ENCODE data around the gene NR6A1. TPM values are rescaled to one million over a fixed set of nuclear protein-coding genes. Genes with fewer than 3 reads are reported as not detected.

Gene NR6A1
- total and polyA plus RNA-seq, 2 experiments from 2014 or later: 0.16 TPM; not detected in 1

DNA sequence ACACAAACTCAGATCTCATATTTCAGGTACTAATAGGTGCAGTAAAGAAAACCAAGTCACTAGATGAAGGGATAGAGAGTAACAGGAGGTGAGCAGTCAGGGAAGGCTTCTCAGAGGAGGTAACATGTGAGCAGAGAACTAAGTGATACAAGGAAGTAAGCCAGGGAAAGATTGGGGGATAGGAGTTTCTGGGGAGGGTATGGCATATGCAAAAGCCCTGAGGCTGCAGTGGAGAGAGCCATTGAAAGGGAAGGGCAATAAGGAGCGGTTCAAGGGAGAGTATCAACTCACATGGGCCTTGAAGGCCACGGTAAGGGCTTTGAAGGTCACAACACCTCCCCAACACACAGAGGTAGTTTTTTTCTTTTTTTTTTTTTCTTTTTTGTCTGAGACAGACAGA, 12.7 kb upstream of the NR6A1 start:
- Histone ChIP-seq H3K9me2 (ENCODE audit: insufficient read depth) (no peaks in the 10 kb centered on the region), H3K4me3 (no peak overlapping the region), H4K20me1 (ENCODE audit: insufficient read depth) (no peaks in the 10 kb centered on the region), H3K4me2 (ENCODE audit: unreplicated experiment) (no peak overlapping the region), H3K79me2 (ENCODE audit: insufficient read depth) (no peaks in the 10 kb centered on the region), H3K4me1 (ENCODE audit: insufficient read depth) (peaks cover 16% of the 10 kb centered on the region), H3F3A (ENCODE audit: insufficient read depth) (peaks cover 5% of the 10 kb centered on the region), H3K27me3 (replicated peaks; ENCODE audit: insufficient read depth) (no peaks in the 10 kb centered on the region), H3K27ac (no peak overlapping the region), H3K36me3 (ENCODE audit: low read depth) (no peaks in the 10 kb centered on the region), H2AFZ (no peak overlapping the region), H3K9me3 (ENCODE audit: low read depth) (no peaks in the 10 kb centered on the region), H3K9ac (no peak overlapping the region)
- in situ Hi-C loops (cut with MboI): no loop called here
- TF ChIP-seq EZH2phosphoT487 (IDR thresholded peaks at IDR 0.05; ENCODE audit: insufficient read depth, low read depth) (no peak), EZH2 (IDR thresholded peaks at IDR 0.05; ENCODE audit: insufficient read depth, poor library complexity, severe bottlenecking) (no peak)
- WGBS, 2 experiments (ENCODE audit: low coverage in 1 of 2, low lambda C conversion rate in 2 of 2, missing lambda C conversion rate in 2 of 2): 95 to 98% methylated on average over 2 of the region's 2 CpGs
- DNase-seq: no peak

DNA sequence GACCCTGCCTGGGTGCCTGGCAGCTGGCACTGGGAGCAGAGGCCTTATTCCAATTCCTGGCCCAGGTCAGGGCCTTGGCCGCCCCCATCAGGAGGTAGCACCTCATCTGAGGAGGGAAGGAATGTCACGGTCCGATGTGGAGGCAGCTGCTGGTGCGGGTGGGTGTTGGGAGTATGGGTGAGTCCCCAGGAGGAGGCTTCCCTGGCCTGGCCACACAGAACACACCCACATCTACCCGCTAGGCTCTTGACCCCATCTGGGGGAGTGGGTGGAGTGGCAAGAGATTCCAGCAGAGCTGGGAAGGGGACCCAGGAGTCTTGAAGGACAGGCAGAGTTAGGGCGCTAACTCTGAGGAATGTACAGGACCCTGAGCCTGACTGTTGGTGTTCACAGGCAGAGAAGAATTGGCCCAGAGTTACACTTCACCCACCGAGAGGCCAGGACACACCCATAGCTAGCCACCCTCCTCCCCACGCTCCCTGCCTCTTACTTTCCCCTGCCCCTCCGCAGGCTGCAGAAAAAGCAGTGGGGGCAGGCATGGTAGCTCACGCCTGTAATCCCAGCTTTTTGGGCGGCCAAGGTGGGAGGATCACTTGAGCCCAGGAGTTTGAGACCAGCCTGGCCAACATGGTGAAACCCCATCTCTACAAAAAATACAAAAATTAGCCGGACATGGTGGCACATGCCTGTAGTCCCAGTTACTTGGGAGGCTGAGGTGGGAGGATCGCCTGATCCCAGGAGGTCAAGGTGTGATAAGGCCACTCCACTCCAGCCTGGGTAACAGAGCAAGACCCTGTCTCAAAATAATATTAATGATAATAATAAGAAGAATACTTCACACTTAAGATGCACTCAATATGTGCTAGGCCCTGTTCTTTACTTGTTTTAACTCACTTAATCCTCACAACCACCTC, 11.8 kb upstream of the NR6A1 start:
- Histone ChIP-seq H3K4me3 (no peak overlapping the region), H3K36me3 (ENCODE audit: low read depth) (no peaks in the 10 kb centered on the region), H3K4me2 (ENCODE audit: unreplicated experiment) (no peak overlapping the region), H3K9me3 (ENCODE audit: low read depth) (no peaks in the 10 kb centered on the region), H3K4me1 (ENCODE audit: insufficient read depth) (peaks cover 21% of the 10 kb centered on the region), H3F3A (ENCODE audit: insufficient read depth) (peaks cover 7% of the 10 kb centered on the region), H3K9me2 (ENCODE audit: insufficient read depth) (no peaks in the 10 kb centered on the region), H4K20me1 (ENCODE audit: insufficient read depth) (no peaks in the 10 kb centered on the region), H3K79me2 (ENCODE audit: insufficient read depth) (no peaks in the 10 kb centered on the region), H3K27ac (no peak overlapping the region), H3K27me3 (replicated peaks; ENCODE audit: insufficient read depth) (no peaks in the 10 kb centered on the region), H3K9ac (no peak overlapping the region), H2AFZ (no peak overlapping the region)
- DNase-seq: no peak
- in situ Hi-C loops (cut with MboI): no loop called here
- 89 to 91% methylated on average over 13 of the region's 13 CpGs for WGBS, 2 experiments (ENCODE audit: low coverage in 1 of 2, low lambda C conversion rate in 2 of 2, missing lambda C conversion rate in 2 of 2)
- TF ChIP-seq EZH2phosphoT487 (IDR thresholded peaks at IDR 0.05; ENCODE audit: insufficient read depth, low read depth) (no peak), EZH2 (IDR thresholded peaks at IDR 0.05; ENCODE audit: insufficient read depth, poor library complexity, severe bottlenecking) (no peak)

DNA sequence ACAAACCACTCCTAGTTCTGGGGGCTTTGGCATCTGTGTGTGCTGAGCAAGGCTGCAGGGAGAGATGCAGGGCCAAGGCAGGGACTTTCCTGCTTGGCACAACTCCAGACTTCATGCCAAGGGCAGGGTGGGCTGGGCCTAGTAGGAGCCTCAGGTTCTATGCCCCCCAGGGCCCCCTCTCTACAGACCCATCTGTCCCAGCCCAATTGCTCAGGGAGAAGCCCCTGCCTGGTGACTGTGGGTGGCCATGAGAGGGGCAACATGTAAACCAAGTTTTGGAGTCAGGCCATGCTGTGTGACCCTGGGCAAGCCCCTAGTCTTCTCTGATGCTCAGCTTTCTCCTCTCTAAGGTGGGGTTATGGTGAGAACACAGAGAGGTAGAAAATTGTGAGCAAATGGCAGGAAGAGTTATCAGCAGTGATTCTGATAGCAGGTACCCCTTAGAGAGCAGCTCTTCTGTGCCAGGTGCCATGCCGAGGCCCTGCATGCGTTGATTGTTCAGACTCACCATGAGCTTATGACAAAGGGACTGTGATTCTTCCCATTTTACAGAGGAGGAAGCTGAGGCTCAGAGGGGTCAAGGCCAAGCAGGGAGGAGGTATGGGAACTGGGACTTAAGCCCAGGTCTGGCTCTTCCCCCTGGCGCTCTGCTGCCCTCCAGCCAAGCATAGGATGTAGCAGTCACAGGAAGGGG, 11.0 kb upstream of the NR6A1 start:
- TF ChIP-seq EZH2 (IDR thresholded peaks at IDR 0.05; ENCODE audit: insufficient read depth, poor library complexity, severe bottlenecking) (no peak), EZH2phosphoT487 (IDR thresholded peaks at IDR 0.05; ENCODE audit: insufficient read depth, low read depth) (no peak)
- Histone ChIP-seq H3K79me2 (ENCODE audit: insufficient read depth) (no peaks in the 10 kb centered on the region), H2AFZ (no peak overlapping the region), H3K9ac (no peak overlapping the region), H3K27ac (no peak overlapping the region), H3F3A (ENCODE audit: insufficient read depth) (peaks cover 7% of the 10 kb centered on the region), H4K20me1 (ENCODE audit: insufficient read depth) (no peaks in the 10 kb centered on the region), H3K36me3 (ENCODE audit: low read depth) (no peaks in the 10 kb centered on the region), H3K9me3 (ENCODE audit: low read depth) (no peaks in the 10 kb centered on the region), H3K9me2 (ENCODE audit: insufficient read depth) (no peaks in the 10 kb centered on the region), H3K4me3 (no peak overlapping the region), H3K4me1 (ENCODE audit: insufficient read depth) (peaks cover 21% of the 10 kb centered on the region), H3K27me3 (replicated peaks; ENCODE audit: insufficient read depth) (no peaks in the 10 kb centered on the region), H3K4me2 (ENCODE audit: unreplicated experiment) (no peak overlapping the region)
- in situ Hi-C loops (cut with MboI): no loop called here
- 87 to 90% methylated on average over 3 of the region's 3 CpGs for WGBS, 2 experiments (ENCODE audit: low coverage in 1 of 2, low lambda C conversion rate in 2 of 2, missing lambda C conversion rate in 2 of 2)
- DNase-seq: no peak

DNA sequence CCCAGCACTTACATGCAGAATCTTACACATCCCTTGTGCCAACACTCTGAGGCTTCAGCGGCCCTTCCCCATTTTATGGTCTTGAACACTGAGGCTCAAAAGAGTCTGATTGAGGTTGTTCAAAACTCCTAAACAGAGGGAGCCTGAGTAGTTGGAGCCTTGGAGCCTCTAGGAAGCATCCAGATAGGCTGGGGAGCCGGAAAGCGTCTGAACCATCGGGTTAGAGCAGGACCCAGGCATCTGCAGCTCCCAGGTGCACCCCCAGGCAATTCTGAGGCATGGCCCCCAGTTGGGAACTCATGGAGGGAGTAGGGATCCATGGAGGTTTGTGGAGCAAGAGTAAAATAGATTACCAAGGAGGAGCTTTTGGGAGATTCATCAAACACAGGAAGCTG, 9.6 kb upstream of the NR6A1 start:
- H3K27me3 ChIP-seq (replicated peaks; ENCODE audit: insufficient read depth): no peaks in the 10 kb centered on the region
- no peak overlapping the region for H2AFZ ChIP-seq
- H4K20me1 ChIP-seq (ENCODE audit: insufficient read depth): no peaks in the 10 kb centered on the region
- H3F3A ChIP-seq (ENCODE audit: insufficient read depth): peaks cover 7% of the 10 kb centered on the region
- no peak overlapping the region for H3K9ac ChIP-seq
- H3K36me3 ChIP-seq (ENCODE audit: low read depth): no peaks in the 10 kb centered on the region
- H3K79me2 ChIP-seq (ENCODE audit: insufficient read depth): no peaks in the 10 kb centered on the region
- in situ Hi-C loops (cut with MboI): no loop called here
- H3K9me3 ChIP-seq (ENCODE audit: low read depth): no peaks in the 10 kb centered on the region
- no peak for TF ChIP-seq EZH2phosphoT487 (IDR thresholded peaks at IDR 0.05; ENCODE audit: insufficient read depth, low read depth)
- TF ChIP-seq EZH2 (IDR thresholded peaks at IDR 0.05; ENCODE audit: insufficient read depth, poor library complexity, severe bottlenecking): no peak
- no peak overlapping the region for H3K4me2 ChIP-seq (ENCODE audit: unreplicated experiment)
- H3K4me3 ChIP-seq: no peak overlapping the region
- H3K9me2 ChIP-seq (ENCODE audit: insufficient read depth): no peaks in the 10 kb centered on the region
- H3K27ac ChIP-seq: no peak overlapping the region
- 96 to 98% methylated on average over 4 of the region's 4 CpGs for WGBS, 2 experiments (ENCODE audit: low coverage in 1 of 2, low lambda C conversion rate in 2 of 2, missing lambda C conversion rate in 2 of 2)
- H3K4me1 ChIP-seq (ENCODE audit: insufficient read depth): peaks cover 25% of the 10 kb centered on the region
- DNase-seq: no peak
